ENCODE results near the gene MGAT5. TPM values are rescaled to one million over a fixed set of nuclear protein-coding genes. Genes with fewer than 3 reads are reported as not detected.

The MGAT5 gene
- polyA plus RNA-seq, 1 donor: 19.0 TPM

DNA sequence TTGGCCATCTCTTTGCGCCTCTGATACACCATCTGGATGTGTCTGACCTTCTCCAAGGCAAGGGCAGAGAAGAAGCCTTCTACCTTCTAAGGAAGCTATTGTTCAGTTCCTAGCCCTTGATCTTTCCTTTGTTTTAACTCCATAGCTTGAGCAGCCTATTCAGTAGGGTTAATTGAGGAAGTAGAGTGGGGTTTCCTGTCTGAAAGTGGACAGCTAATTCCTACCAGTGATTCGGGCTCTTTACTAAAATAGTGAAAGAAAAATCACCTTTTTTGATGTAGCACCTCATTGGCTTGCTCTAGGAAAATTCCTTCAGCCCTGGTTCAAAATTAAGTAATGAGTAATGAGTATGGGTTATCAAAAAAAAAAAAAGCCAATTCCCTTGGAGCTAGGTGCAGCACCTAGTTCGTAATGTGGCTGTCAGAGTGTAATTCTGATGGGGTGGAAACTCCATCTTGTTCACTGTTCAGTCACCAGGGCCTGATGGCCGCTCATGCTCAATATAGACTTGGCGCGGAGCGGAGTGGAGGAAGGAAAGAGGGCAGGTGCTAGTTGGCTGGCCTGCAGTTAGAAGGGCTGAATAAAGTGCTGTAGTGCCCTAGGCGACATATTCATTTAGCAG, 2.9 kb upstream of the MGAT5 start:
- no peak for DNase-seq
- no peaks in the 10 kb centered on the region for H3K27me3 ChIP-seq (ENCODE audit: control insufficient read depth, insufficient read depth, low read length)
- H3K4me3 ChIP-seq (ENCODE audit: low read length): no peak overlapping the region
- H3K4me1 ChIP-seq (ENCODE audit: control insufficient read depth, insufficient read depth, low read length): no peaks in the 10 kb centered on the region
- H3K27ac ChIP-seq (ENCODE audit: low read length): no peak overlapping the region
- no peaks in the 10 kb centered on the region for H3K9me3 ChIP-seq (ENCODE audit: control insufficient read depth, low read depth, low read length)
- WGBS (ENCODE audit: insufficient coverage, low lambda C conversion rate): no CpG with 5 or more reads among the region's 8 CpGs
- H3K36me3 ChIP-seq (ENCODE audit: control insufficient read depth, insufficient read depth, low read length): peaks cover 14% of the 10 kb centered on the region

DNA sequence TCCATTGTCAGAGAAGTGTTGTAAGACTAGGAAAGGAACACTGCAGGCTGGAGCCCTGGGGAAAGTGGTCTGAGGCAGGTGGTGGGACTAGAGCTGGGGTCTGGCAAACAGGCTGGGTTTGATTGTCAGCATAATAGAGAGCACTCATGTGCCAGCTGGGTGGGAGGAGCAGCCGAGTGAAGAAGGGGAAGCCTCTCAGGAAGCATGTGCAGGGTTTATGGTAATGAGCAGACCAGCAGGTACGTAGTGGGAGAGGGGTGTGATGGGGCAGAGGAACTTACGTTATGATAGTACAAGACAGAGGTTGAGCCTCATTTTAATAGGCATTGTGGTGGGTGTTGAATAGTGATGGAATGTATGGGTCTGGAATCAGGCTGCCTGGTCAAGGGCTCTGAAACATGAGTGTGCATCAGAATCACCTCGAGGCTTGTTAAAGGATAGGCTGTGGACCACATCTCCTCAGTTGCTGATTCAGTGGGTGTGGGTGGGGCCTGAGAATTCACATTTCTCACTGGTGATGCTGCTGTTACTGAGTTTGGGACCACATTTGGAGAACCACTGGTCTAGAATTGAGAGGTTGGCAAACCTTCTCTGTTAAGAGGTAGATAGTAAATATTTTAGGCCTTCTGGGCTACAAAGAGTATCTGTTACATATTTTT, 1.7 kb upstream of the MGAT5 start:
- Histone ChIP-seq H3K36me3 (ENCODE audit: control insufficient read depth, insufficient read depth, low read length) (peaks cover 14% of the 10 kb centered on the region), H3K27me3 (ENCODE audit: control insufficient read depth, insufficient read depth, low read length) (no peaks in the 10 kb centered on the region), H3K4me3 (ENCODE audit: low read length) (no peak overlapping the region), H3K9me3 (ENCODE audit: control insufficient read depth, low read depth, low read length) (no peaks in the 10 kb centered on the region), H3K27ac (ENCODE audit: low read length) (no peak overlapping the region), H3K4me1 (ENCODE audit: control insufficient read depth, insufficient read depth, low read length) (no peaks in the 10 kb centered on the region)
- DNase-seq: no peak
- whole genome bisulfite sequencing (ENCODE audit: insufficient coverage, low lambda C conversion rate): 94% methylated on average over 2 of the region's 4 CpGs

DNA sequence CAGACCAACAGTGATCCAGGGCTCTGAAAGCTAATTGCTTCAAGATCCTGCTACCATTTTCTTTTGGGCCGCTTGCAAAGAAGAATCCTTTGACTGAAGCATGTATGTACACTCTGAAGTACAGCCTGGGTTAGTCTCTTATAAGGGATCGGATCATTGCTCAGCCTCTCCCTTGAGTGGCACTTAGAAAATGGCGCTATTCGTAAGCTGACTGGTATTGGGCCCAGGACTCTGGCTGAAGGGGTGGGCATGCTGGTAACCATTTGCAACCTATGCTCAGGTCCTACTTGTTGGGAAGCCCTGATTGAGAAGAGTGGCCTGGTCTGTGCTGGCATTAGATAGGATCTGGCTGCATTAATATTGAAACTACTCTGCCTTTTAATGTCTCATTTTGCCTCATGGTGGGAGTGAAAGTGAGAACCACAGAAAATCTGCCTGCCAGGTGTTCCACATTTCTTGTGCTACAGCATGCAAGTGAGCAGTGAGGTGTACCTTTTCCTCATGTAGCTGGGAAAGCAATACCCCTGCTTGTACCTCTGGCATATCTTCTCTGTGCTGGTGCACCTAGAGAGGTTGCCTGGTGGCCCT, 661 bp upstream of the MGAT5 start:
- no peak for DNase-seq
- H3K27me3 ChIP-seq (ENCODE audit: control insufficient read depth, insufficient read depth, low read length): no peaks in the 10 kb centered on the region
- no peak overlapping the region for H3K4me3 ChIP-seq (ENCODE audit: low read length)
- H3K4me1 ChIP-seq (ENCODE audit: control insufficient read depth, insufficient read depth, low read length): no peaks in the 10 kb centered on the region
- H3K9me3 ChIP-seq (ENCODE audit: control insufficient read depth, low read depth, low read length): no peaks in the 10 kb centered on the region
- peaks cover 14% of the 10 kb centered on the region for H3K36me3 ChIP-seq (ENCODE audit: control insufficient read depth, insufficient read depth, low read length)
- WGBS (ENCODE audit: insufficient coverage, low lambda C conversion rate): no CpG with 5 or more reads among the region's 4 CpGs
- no peak overlapping the region for H3K27ac ChIP-seq (ENCODE audit: low read length)

DNA sequence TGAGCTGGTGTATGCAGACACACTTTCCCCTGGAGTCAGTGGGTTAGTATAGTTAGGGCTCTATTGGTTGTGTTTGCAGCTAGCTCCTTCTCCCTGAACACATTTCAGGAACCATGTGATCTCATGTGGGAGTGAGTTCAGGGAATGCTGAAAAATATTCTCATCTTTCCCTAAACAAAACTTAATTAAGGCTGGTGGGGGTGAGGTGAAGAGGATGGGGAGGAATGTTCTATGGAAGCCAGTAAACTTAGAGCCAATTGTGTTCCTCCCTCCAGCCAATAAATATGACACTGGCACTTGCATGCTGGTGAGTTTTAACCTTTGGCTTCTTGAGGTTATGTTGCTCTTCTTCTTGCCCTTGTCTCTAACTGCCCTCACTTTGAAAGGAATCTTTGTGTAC, 952 bp downstream of the MGAT5 start:
- Histone ChIP-seq H3K36me3 (ENCODE audit: control insufficient read depth, insufficient read depth, low read length) (peaks cover 14% of the 10 kb centered on the region), H3K27me3 (ENCODE audit: control insufficient read depth, insufficient read depth, low read length) (no peaks in the 10 kb centered on the region), H3K27ac (ENCODE audit: low read length) (no peak overlapping the region), H3K4me1 (ENCODE audit: control insufficient read depth, insufficient read depth, low read length) (no peaks in the 10 kb centered on the region), H3K4me3 (ENCODE audit: low read length) (no peak overlapping the region), H3K9me3 (ENCODE audit: control insufficient read depth, low read depth, low read length) (no peaks in the 10 kb centered on the region)
- no peak for DNase-seq

DNA sequence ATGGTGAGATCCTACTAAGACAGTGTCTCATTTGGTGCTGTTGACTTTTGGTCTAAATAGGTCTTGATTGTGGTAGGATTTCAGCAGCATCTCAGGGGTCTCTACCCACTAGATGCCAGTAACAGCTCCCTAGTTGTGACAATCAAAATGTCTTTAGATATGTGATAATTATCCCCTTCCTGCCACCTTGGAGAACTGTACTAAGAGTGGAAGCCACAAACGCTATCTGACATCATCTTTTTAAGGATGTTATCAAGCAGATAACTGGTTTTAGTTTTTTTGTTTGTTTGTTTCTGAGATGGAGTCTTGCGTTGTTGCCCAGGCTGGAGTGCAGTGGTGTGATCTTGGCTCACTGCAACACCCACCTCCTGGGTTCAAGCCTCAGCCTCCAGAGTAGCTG, 3.1 kb downstream of the MGAT5 start:
- Histone ChIP-seq H3K4me3 (ENCODE audit: low read length) (no peak overlapping the region), H3K36me3 (ENCODE audit: control insufficient read depth, insufficient read depth, low read length) (peaks cover 14% of the 10 kb centered on the region), H3K27me3 (ENCODE audit: control insufficient read depth, insufficient read depth, low read length) (no peaks in the 10 kb centered on the region), H3K4me1 (ENCODE audit: control insufficient read depth, insufficient read depth, low read length) (no peaks in the 10 kb centered on the region), H3K9me3 (ENCODE audit: control insufficient read depth, low read depth, low read length) (no peaks in the 10 kb centered on the region), H3K27ac (ENCODE audit: low read length) (no peak overlapping the region)
- no peak for DNase-seq
- WGBS (ENCODE audit: insufficient coverage, low lambda C conversion rate): 80% methylated on average over 1 of the region's 2 CpGs

DNA sequence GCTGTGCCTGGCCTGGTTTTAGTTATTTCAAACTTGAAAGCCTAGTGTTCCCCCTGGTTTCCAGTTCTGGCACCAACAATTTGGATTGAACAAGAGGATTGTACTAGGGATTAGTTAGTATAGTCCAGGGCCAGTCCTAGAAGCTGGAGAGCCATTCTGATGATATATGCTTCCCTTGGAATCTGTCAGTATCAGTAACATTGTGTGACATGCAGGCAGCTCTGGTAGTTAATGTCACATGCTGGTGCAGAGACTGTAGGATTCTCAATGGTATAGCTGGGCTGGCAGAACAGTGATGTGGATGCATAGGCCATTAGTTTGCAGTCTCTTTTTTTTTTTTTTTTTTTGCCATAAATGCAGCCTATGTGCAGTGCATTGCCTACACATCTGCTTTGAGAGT, 3.6 kb downstream of the MGAT5 start:
- Histone ChIP-seq H3K27ac (ENCODE audit: low read length) (no peak overlapping the region), H3K9me3 (ENCODE audit: control insufficient read depth, low read depth, low read length) (no peaks in the 10 kb centered on the region), H3K36me3 (ENCODE audit: control insufficient read depth, insufficient read depth, low read length) (peaks cover 14% of the 10 kb centered on the region), H3K4me3 (ENCODE audit: low read length) (no peak overlapping the region), H3K4me1 (ENCODE audit: control insufficient read depth, insufficient read depth, low read length) (no peaks in the 10 kb centered on the region), H3K27me3 (ENCODE audit: control insufficient read depth, insufficient read depth, low read length) (no peaks in the 10 kb centered on the region)
- no peak for DNase-seq

DNA sequence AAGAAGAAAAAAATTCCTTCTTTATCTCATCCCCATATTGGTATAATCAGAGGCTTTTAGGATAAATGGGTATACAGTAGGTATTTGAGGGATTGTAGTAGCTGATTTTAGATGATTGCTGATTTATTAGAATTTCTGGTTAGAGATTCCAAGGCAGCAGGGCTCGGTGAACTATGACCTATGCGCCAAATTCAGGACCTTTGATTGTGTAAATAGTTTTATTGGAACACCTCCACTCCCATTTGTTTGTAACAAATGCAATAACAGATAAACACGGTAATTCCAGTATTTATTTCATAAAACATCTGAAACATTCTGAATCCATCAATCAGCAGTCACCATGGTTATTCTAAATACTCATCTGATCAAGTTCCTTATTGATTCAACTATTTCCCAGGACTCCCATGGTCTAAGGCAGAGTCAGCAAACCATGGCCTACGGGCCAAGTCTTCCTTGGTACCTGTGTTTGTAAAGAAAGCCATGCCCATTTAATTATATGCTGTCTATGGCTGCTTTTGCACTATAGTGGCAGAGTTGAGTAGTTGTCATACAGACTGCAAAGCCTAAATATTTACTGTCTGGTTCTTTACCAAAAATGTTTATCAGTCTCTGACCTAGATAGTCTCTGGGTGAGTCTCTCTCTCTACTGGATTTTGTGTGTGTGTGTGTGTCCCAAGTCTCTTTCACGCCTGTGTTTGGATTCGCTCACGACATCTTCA, 4.3 kb downstream of the MGAT5 start:
- no CpG with 5 or more reads among the region's 7 CpGs for WGBS (ENCODE audit: insufficient coverage, low lambda C conversion rate)
- no peaks in the 10 kb centered on the region for H3K4me1 ChIP-seq (ENCODE audit: control insufficient read depth, insufficient read depth, low read length)
- no peaks in the 10 kb centered on the region for H3K9me3 ChIP-seq (ENCODE audit: control insufficient read depth, low read depth, low read length)
- H3K27ac ChIP-seq (ENCODE audit: low read length): no peak overlapping the region
- H3K27me3 ChIP-seq (ENCODE audit: control insufficient read depth, insufficient read depth, low read length): no peaks in the 10 kb centered on the region
- H3K4me3 ChIP-seq (ENCODE audit: low read length): no peak overlapping the region
- H3K36me3 ChIP-seq (ENCODE audit: control insufficient read depth, insufficient read depth, low read length): peaks cover 13% of the 10 kb centered on the region
- no peak for DNase-seq

DNA sequence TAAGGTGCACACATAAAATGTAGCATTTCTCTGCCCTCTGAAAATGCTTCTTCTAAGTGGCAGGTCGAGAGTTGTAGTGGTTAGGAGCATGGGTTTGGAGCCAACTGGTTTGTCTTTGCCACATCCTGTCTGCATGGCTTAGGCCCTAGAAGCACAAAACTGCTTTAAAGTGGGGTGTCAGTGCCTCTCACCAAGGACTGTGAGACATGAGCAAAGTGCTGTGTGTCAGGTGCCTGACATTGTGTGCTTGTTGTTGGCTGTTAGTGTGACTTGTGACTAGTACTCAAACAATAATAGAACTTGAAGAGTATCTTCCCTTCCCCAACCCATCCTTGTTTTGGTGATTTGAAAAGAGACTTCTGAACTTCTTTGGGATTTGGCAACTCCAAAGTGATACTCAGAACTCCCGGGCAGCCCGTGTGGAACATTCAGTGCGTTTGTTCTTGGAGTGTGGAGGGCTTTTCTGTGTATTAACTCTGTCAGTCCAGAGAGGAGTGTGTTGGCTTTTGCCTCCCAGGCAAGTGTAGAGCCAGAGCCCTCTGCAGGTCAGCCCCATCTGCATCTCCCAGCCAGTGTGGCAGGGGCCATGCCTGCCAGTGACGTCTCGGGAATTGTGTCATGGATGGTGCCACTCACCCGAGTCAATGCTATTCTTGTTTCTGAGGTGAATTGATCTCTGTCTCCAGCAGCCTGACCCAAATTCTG, 5.0 kb downstream of the MGAT5 start:
- WGBS (ENCODE audit: insufficient coverage, low lambda C conversion rate): no CpG with 5 or more reads among the region's 7 CpGs
- no peaks in the 10 kb centered on the region for H3K9me3 ChIP-seq (ENCODE audit: control insufficient read depth, low read depth, low read length)

DNA sequence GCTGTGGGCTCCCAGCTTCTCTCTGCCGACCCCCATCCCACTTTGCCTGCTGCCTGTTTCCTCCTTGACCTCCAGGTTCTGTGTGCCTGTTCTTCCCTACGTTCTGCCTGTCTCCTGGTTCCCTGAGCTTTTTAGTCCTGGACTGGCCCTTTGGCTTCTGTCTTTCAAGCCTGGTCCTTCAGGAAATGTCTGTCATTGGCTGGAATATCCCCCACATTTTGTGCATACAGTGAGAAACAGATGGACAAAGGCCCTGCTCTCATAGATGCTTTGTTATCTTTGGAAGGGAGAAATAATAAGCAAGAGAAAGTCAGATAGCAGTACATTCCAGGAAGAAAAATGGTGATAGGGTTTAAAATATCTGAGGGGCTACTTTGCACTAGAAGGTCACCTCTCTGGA, 5.7 kb downstream of the MGAT5 start:
- Histone ChIP-seq H3K4me3 (ENCODE audit: low read length) (no peak overlapping the region), H3K36me3 (ENCODE audit: control insufficient read depth, insufficient read depth, low read length) (peaks cover 4% of the 10 kb centered on the region), H3K4me1 (ENCODE audit: control insufficient read depth, insufficient read depth, low read length) (no peaks in the 10 kb centered on the region), H3K27me3 (ENCODE audit: control insufficient read depth, insufficient read depth, low read length) (no peaks in the 10 kb centered on the region), H3K9me3 (ENCODE audit: control insufficient read depth, low read depth, low read length) (no peaks in the 10 kb centered on the region), H3K27ac (ENCODE audit: low read length) (no peak overlapping the region)
- DNase-seq: no peak
- no CpG with 5 or more reads among the region's 2 CpGs for WGBS (ENCODE audit: insufficient coverage, low lambda C conversion rate)

More for the DNA sequence above, 5.0 kb downstream of the MGAT5 start:
- H3K36me3 ChIP-seq (ENCODE audit: control insufficient read depth, insufficient read depth, low read length): peaks cover 8% of the 10 kb centered on the region
- H3K4me1 ChIP-seq (ENCODE audit: control insufficient read depth, insufficient read depth, low read length): no peaks in the 10 kb centered on the region
- no peak overlapping the region for H3K4me3 ChIP-seq (ENCODE audit: low read length)
- DNase-seq: no peak
- no peaks in the 10 kb centered on the region for H3K27me3 ChIP-seq (ENCODE audit: control insufficient read depth, insufficient read depth, low read length)
- H3K27ac ChIP-seq (ENCODE audit: low read length): no peak overlapping the region

DNA sequence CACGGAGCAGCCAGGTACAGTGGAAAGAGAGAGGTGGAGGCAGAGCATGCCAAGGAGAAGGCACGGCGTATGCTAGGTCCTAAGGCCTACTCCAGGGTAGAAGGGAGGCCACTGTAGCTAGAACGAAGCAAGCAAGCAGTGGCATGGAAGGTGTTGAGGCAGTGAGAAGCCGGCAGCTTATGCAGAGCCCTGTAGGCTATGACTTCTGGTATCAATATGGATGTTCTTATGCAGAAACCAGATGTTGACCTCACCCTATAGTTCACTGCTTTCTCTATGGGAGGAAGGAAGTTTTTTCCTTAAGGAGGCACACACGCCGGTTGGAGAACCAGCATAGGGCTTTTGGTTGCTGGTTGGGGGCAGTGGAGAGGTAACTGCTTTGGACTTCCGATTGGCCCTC, 6.1 kb downstream of the MGAT5 start:
- no peak for DNase-seq
- no peaks in the 10 kb centered on the region for H3K27me3 ChIP-seq (ENCODE audit: control insufficient read depth, insufficient read depth, low read length)
- no peak overlapping the region for H3K4me3 ChIP-seq (ENCODE audit: low read length)
- H3K4me1 ChIP-seq (ENCODE audit: control insufficient read depth, insufficient read depth, low read length): no peaks in the 10 kb centered on the region
- H3K27ac ChIP-seq (ENCODE audit: low read length): no peak overlapping the region
- peaks cover under 1% of the 10 kb centered on the region for H3K36me3 ChIP-seq (ENCODE audit: control insufficient read depth, insufficient read depth, low read length)
- no CpG with 5 or more reads among the region's 8 CpGs for WGBS (ENCODE audit: insufficient coverage, low lambda C conversion rate)
- H3K9me3 ChIP-seq (ENCODE audit: control insufficient read depth, low read depth, low read length): no peaks in the 10 kb centered on the region
